ENCODE data around the gene LPAR3. TPM values are rescaled to one million over a fixed set of nuclear protein-coding genes. Genes with fewer than 3 reads are reported as not detected.

The LPAR3 gene
- polyA plus RNA-seq, 3 donors, result not detected

- no peaks in the 10 kb centered on the region for H3K4me1 Mint-ChIP-seq
- no peak for TF ChIP-seq CTCF (IDR thresholded peaks at IDR 0.05)
- H4K20me1 ChIP-seq (ENCODE audit: insufficient read depth, low read length), result no peaks in the 10 kb centered on the region
- H3K27ac Mint-ChIP-seq, result no peak overlapping the region
- no peak overlapping the region for H3K4me3 Mint-ChIP-seq
- H3K36me3 Mint-ChIP-seq, result no peaks in the 10 kb centered on the region
- H3K4me1 ChIP-seq (ENCODE audit: control insufficient read depth in 1 of 2, insufficient read depth in 2 of 2, low read length in 2 of 2), result no peaks in the 10 kb centered on the region
- no peak for DNase-seq
- intact Hi-C loops (cut with micrococcal nuclease), result no loop called here
- no peak overlapping the region for H2AFZ ChIP-seq (ENCODE audit: insufficient read depth, low read depth, low read length, poor library complexity, severe bottlenecking)
- no peaks in the 10 kb centered on the region for H3K79me2 ChIP-seq (ENCODE audit: insufficient read depth, low read length)
- H3K27ac ChIP-seq (ENCODE audit: low read depth in 1 of 2, low read length in 2 of 2), result no peak overlapping the region
- no peak overlapping the region for H3K4me2 ChIP-seq (replicated peaks; ENCODE audit: extremely low read depth, low read length, poor library complexity, severe bottlenecking)
- H3K4me3 ChIP-seq (replicated peaks in 1 of 3; ENCODE audit: low read depth in 2 of 3, low read length in 3 of 3), result no peak overlapping the region
- no peaks in the 10 kb centered on the region for H3K27me3 ChIP-seq (ENCODE audit: control insufficient read depth in 2 of 2, insufficient read depth in 2 of 2, low read length in 2 of 2)
- no peaks in the 10 kb centered on the region for H3K9me3 ChIP-seq (replicated peaks in 1 of 2; ENCODE audit: control insufficient read depth in 1 of 2, insufficient read depth in 1 of 2, low read length in 2 of 2)
- H3K27me3 Mint-ChIP-seq (ENCODE audit: low read depth in 3 of 3), result peaks cover 0 to 7% (median 3%) of the 10 kb centered on the region in 3 donors
- H3K9ac ChIP-seq (ENCODE audit: insufficient read depth, low read length, poor library complexity, severe bottlenecking), result no peak overlapping the region
- H3K36me3 ChIP-seq (replicated peaks in 1 of 2; ENCODE audit: control insufficient read depth in 1 of 2, insufficient read depth in 2 of 2, low read length in 2 of 2), result no peaks in the 10 kb centered on the region
- H3K9me3 Mint-ChIP-seq, result no peaks in the 10 kb centered on the region
Measured at GRCh38 chr1:84844094-84844493, 48.9 kb downstream of the LPAR3 start.

- no peak overlapping the region for H3K27ac Mint-ChIP-seq
- WGBS (ENCODE audit: insufficient coverage), result 100% methylated on average over 1 of the region's 3 CpGs
- Histone ChIP-seq H3K9me3 (replicated peaks in 1 of 2; ENCODE audit: control insufficient read depth in 1 of 2, insufficient read depth in 1 of 2, low read length in 2 of 2) (no peaks in the 10 kb centered on the region), H3K9ac (ENCODE audit: insufficient read depth, low read length, poor library complexity, severe bottlenecking) (no peak overlapping the region), H3K4me2 (replicated peaks; ENCODE audit: extremely low read depth, low read length, poor library complexity, severe bottlenecking) (no peak overlapping the region), H4K20me1 (ENCODE audit: insufficient read depth, low read length) (no peaks in the 10 kb centered on the region), H2AFZ (ENCODE audit: insufficient read depth, low read depth, low read length, poor library complexity, severe bottlenecking) (no peak overlapping the region), H3K27ac (ENCODE audit: low read depth in 1 of 2, low read length in 2 of 2) (no peak overlapping the region), H3K4me3 (replicated peaks in 1 of 3; ENCODE audit: low read depth in 2 of 3, low read length in 3 of 3) (no peak overlapping the region), H3K79me2 (ENCODE audit: insufficient read depth, low read length) (no peaks in the 10 kb centered on the region), H3K27me3 (ENCODE audit: control insufficient read depth in 2 of 2, insufficient read depth in 2 of 2, low read length in 2 of 2) (no peaks in the 10 kb centered on the region), H3K36me3 (replicated peaks in 1 of 2; ENCODE audit: control insufficient read depth in 1 of 2, insufficient read depth in 2 of 2, low read length in 2 of 2) (no peaks in the 10 kb centered on the region), H3K4me1 (ENCODE audit: control insufficient read depth in 1 of 2, insufficient read depth in 2 of 2, low read length in 2 of 2) (no peaks in the 10 kb centered on the region)
- TF ChIP-seq CTCF (IDR thresholded peaks at IDR 0.05), result no peak
- intact Hi-C loops (cut with micrococcal nuclease), result no loop called here
- H3K27me3 Mint-ChIP-seq (ENCODE audit: low read depth in 3 of 3), result peaks cover 0 to 7% (median 6%) of the 10 kb centered on the region in 3 donors
- no peak overlapping the region for H3K4me3 Mint-ChIP-seq
- H3K9me3 Mint-ChIP-seq, result no peaks in the 10 kb centered on the region
- no peaks in the 10 kb centered on the region for H3K36me3 Mint-ChIP-seq
- DNase-seq, result no peak
- H3K4me1 Mint-ChIP-seq, result no peaks in the 10 kb centered on the region
Measured at GRCh38 chr1:84842748-84843231, 50.2 kb downstream of the LPAR3 start.

Measured in CD14-positive monocyte (primary cell).